ENCODE data around the gene PGPEP1. TPM values are rescaled to one million over a fixed set of nuclear protein-coding genes. Genes with fewer than 3 reads are reported as not detected.

The PGPEP1 gene
- total and polyA plus RNA-seq, 10 of the 15 experiments (the other 5 are each of a cell fraction or from before 2014, with no cell fraction given): 13.8 to 39.4 (median 17.0) TPM

DNA sequence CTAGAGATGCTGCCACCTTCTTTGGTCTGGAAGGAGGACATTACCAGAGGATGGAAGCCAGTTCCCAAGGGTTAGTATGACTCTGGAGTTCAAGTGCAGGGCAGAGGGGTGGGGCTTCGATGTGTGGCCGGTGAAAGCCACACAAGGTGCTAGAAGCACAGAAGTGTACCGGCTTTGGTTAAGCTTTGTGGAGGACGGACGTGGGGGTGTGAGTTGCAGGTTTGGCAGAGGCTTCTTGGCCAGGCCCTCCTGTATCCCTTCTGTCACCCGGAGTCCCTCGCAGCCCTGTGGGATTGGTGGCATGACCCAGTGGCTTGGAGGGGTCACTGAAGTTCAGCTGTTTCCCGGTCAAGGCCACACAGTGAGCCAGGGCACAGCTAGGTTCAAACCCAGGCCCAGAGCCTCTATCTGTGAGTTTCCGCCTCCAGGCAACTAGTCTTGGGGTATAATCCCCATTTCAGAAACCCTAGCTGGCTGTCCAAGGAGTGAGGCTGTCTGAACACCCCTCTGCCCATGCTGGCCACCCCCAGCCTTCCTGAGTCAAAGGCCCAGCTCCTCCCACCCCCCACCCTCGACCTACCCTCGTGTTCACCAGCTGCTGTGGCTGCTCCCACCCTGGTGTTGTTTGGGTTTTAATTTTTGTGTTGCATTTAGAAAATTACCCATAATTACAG, 74.2 kb downstream of the PGPEP1 start (continued):
- no peak for TF ChIP-seq FOS (IDR thresholded peaks at IDR 0.05; ENCODE audit: borderline replicate concordance, extremely low read depth, insufficient read length)
- TF ChIP-seq HDGF (IDR thresholded peaks at IDR 0.05): peak; percentile 80; the same call in 1 of the 2 replicates
- TF ChIP-seq RBBP5 (conservative IDR thresholded peaks at IDR 0.05): no peak
- TF ChIP-seq, protein P1, sequence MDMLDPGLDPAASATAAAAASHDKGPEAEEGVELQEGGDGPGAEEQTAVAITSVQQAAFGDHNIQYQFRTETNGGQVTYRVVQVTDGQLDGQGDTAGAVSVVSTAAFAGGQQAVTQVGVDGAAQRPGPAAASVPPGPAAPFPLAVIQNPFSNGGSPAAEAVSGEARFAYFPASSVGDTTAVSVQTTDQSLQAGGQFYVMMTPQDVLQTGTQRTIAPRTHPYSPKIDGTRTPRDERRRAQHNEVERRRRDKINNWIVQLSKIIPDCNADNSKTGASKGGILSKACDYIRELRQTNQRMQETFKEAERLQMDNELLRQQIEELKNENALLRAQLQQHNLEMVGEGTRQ (IDR thresholded peaks at IDR 0.05; ENCODE audit: borderline replicate concordance, low read depth, low read length): no peak
- no peak for TF ChIP-seq HDAC2 (IDR thresholded peaks at IDR 0.05)
- no peak for TF ChIP-seq KLF5 (IDR thresholded peaks at IDR 0.05; ENCODE audit: partially characterized antibody)
- no peak for TF ChIP-seq GATAD2B (conservative IDR thresholded peaks at IDR 0.05; ENCODE audit: low read depth)
- no peak for TF ChIP-seq NR2C1 (IDR thresholded peaks at IDR 0.05)
- no peak for TF ChIP-seq CBX5 (IDR thresholded peaks at IDR 0.05; ENCODE audit: low read depth)
- TF ChIP-seq NR2F1 (conservative IDR thresholded peaks at IDR 0.05): peak; percentile 59
- no peak for TF ChIP-seq NFXL1 (IDR thresholded peaks at IDR 0.05; ENCODE audit: borderline replicate concordance)
- TF ChIP-seq, protein P2, sequence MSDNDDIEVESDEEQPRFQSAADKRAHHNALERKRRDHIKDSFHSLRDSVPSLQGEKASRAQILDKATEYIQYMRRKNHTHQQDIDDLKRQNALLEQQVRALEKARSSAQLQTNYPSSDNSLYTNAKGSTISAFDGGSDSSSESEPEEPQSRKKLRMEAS (IDR thresholded peaks at IDR 0.05; ENCODE audit: low read depth, low read length): no peak
- TF ChIP-seq WRNIP1 (IDR thresholded peaks at IDR 0.05; ENCODE audit: borderline replicate concordance, low read depth, low read length): no peak
- no peak for TF ChIP-seq RAD21 (IDR thresholded peaks at IDR 0.05; ENCODE audit: insufficient read depth, low read depth, low read length)
- TF ChIP-seq SIX5 (IDR thresholded peaks at IDR 0.05; ENCODE audit: low read depth, low read length, severe bottlenecking): no peak
- no peak for TF ChIP-seq TARDBP (IDR thresholded peaks at IDR 0.05; ENCODE audit: borderline replicate concordance)
- no peak for TF ChIP-seq LARP7 (IDR thresholded peaks at IDR 0.05)
- no peak for TF ChIP-seq SREBF2 (IDR thresholded peaks at IDR 0.05; ENCODE audit: low read length)
- TF ChIP-seq POLR2A (IDR thresholded peaks at IDR 0.05; ENCODE audit: low read depth, low read length): no peak
- no peak for TF ChIP-seq ZNF384 (IDR thresholded peaks at IDR 0.05; ENCODE audit: borderline replicate concordance, low read depth, low read length)
- no peak for TF ChIP-seq PAX8 (IDR thresholded peaks at IDR 0.05)
- TF ChIP-seq RUNX3 (IDR thresholded peaks at IDR 0.05; ENCODE audit: low read length): peak; percentile 63
- TF ChIP-seq, protein P3, sequence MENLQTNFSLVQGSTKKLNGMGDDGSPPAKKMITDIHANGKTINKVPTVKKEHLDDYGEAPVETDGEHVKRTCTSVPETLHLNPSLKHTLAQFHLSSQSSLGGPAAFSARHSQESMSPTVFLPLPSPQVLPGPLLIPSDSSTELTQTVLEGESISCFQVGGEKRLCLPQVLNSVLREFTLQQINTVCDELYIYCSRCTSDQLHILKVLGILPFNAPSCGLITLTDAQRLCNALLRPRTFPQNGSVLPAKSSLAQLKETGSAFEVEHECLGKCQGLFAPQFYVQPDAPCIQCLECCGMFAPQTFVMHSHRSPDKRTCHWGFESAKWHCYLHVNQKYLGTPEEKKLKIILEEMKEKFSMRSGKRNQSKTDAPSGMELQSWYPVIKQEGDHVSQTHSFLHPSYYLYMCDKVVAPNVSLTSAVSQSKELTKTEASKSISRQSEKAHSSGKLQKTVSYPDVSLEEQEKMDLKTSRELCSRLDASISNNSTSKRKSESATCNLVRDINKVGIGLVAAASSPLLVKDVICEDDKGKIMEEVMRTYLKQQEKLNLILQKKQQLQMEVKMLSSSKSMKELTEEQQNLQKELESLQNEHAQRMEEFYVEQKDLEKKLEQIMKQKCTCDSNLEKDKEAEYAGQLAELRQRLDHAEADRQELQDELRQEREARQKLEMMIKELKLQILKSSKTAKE (IDR thresholded peaks at IDR 0.05; ENCODE audit: low read depth, poor library complexity, severe bottlenecking): no peak
- no peak for TF ChIP-seq FOXK2 (IDR thresholded peaks at IDR 0.05)
- TF ChIP-seq CBX3 (IDR thresholded peaks at IDR 0.05; ENCODE audit: borderline replicate concordance, low read depth): no peak
- TF ChIP-seq, protein P4, sequence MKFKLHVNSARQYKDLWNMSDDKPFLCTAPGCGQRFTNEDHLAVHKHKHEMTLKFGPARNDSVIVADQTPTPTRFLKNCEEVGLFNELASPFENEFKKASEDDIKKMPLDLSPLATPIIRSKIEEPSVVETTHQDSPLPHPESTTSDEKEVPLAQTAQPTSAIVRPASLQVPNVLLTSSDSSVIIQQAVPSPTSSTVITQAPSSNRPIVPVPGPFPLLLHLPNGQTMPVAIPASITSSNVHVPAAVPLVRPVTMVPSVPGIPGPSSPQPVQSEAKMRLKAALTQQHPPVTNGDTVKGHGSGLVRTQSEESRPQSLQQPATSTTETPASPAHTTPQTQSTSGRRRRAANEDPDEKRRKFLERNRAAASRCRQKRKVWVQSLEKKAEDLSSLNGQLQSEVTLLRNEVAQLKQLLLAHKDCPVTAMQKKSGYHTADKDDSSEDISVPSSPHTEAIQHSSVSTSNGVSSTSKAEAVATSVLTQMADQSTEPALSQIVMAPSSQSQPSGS (IDR thresholded peaks at IDR 0.05; ENCODE audit: low read length): no peak
- peak; percentile 16 for TF ChIP-seq SP1 (IDR thresholded peaks at IDR 0.05; ENCODE audit: low read depth, low read length)
- no peak; a peak in 1 of 4 replicates for TF ChIP-seq BHLHE40 (IDR thresholded peaks at IDR 0.05; ENCODE audit: borderline replicate concordance in 1 of 2, low read depth in 2 of 2, low read length in 1 of 2)
